NCI-H1105 (cell line): ENCODE results near the gene IFT43.
A peak's percentile ranks its signal among the peaks of the same experiment; 100 is the strongest.

Experiments
- DNase-seq: peaks from one replicate; lab custom pipeline; 2025; lab: John Stamatoyannopoulos, UW

Gene IFT43

DNA sequence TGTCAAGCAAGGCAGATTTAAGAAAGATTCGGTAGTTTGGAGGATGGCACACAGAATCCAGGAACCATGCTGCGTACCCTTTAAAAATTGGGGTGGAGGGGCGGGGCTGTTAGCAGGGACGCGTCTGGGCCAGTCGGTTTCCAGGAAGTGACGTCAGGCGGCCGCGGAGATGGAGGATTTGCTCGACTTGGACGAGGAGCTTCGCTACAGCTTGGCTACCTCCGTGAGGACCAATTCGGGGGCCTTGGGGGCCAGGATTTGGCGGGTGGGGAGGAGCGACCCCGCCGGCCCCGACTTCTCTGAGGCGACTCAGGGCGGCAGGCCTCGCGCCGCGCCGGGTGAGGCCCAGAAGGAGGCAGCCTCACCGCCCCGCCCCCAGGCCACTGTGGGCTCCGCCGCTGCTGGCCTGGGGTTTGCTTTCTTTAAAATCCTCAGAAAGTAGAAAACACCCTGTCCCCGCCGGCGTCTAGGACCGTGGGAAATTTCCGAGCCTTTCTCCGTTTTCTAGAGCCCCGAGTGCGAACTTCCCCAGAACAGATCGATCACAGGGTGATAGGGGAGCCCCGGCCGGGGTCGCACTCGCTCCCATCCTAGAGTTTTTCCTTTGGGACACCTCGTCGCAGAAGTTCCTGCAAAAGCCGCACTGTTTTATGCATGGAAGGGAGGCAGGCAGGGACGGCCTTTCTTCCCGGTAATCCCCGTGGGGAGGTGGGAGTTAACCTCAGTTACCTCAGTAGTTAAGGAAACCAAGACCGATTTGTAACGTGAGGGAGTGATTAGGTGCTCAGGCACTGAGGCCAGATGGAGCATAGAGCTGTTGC is at the start of gene IFT43:
TSS of gene IFT43 (plus strand) at position 146 of the 821 bp plus-strand sequence. CDS start at position 170, 24 bp downstream.
- DNase-seq = peak; percentile 85

DNA sequence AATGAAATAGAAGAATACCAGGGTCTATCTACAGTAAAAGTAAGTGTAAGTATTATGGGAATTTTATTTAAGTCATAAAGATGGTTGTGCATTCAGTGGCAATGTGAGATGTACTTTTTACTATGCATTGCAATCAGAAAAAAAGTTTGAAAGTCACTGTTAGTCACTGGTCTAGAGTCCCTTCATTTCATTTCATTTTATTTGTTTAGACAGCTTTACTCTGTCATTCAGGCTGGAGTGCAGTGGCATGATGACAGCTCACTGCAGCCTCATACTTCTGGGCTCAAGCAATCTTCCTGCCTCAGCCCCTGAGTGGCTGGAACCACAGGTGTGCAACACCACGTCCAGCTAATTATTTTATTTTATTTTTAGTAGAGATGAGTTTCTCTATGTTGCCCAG is 46.4 kb upstream of the IFT43 start:
- no peak for DNase-seq

DNA sequence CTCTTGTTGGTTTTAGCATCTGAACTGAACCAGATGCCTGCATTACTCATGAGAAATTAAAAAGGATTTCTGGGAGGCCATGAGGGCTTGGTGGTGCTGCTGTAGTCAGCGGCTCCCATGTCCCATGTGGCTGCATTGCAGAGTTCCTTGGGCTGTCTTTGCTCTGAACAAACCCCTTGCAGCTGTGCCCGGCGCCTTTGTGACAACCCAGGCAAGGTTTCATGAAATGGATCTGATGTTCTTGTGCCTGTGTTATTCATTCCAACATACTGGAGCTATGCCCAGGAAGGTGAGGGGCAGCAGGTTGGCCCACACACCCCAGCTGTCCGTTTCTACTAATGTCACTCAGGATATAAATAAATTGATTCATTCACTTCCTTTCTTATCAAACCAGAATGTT is 44.5 kb upstream of the IFT43 start:
- no peak for DNase-seq

DNA sequence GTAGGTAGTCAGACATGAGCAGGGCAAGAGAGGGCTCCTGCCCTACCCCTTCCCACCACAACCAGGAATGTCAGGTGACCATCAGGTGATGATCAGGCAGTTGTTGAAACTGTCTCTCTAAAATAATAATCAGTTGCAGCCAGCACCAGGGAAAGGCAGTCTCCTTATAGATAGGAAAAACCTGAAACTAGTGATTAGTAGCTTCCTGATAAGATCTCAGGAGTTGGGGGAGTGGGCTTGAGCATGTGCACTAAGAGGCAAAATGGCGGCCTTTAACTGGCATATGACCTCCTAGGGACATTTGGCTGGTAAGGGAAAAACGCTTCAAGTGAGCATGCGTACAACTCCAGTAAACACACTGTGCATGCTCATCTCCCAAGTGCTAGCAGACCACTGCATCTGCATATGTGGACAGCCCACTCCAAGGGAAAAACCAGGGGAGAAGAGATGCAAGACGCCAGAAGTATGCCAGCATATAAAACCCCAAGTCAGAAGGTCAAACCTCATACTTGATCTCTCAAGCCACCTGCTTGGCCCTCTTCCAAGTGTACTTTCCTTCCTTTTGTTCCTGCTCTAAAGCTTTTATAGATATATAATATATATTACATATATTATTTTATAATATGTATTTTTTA is 40.8 kb upstream of the IFT43 start:
- no peak for DNase-seq

DNA sequence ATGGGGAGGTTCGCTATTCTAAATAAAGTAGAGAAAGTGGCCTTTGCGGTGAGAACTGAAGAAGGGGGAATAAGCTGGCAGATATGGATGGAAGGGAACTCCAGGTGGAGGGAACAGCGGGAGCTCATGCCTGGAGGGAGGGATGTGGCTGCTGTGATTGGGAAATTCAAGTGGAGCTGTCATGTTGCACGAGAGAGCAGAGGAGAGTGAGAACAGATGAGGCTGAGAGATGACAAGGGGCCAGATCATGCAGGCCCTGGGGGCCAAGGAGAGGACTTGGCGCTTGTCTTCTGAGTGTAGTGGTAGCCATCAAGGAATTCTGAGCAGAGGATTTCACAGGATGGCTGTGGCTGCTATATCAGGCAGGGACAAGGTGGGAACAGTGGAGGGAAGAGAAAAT is 38.8 kb upstream of the IFT43 start:
- DNase-seq = no peak

DNA sequence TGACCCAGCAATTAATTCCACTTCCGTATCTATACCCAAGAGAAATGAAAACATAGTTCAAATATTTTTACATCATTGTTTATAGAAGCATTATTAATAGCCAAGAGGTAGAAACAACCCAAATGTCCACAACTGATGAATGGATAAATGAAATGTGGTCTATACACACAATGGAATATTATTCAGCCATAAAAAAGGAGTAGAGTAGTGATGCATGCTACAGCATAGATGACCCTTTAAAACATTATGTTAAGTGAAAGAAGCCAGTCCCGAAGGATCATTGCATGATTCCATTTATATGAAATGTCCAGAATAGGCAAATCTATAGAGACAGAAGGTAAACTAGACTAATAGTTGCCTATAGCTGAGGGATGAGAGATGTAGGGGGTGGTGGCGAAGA is 33.1 kb upstream of the IFT43 start:
- no peak for DNase-seq

GRCh38 chr14:75959031-75959430 is 26.5 kb upstream of the IFT43 start:
- DNase-seq = no peak

DNA sequence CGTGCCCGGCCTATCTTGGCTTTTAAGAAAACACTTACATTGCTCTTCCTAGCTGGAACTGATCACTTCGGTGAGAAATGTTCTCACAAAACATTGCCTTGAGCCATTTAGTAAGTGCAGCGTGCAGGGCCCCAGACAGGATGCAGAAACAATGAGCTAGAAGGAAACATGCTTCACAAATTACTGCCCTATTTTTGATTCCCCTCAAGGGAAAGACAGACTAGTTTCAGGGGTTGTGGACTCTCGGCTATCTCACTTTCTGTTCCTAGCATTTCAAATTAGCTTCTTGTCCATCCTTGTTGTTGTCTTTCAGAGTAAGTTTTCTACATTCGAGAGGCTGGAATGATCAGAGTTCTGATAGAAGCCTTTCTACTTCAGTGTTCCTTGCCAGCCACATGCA is 25.3 kb upstream of the IFT43 start:
- no peak for DNase-seq

DNA sequence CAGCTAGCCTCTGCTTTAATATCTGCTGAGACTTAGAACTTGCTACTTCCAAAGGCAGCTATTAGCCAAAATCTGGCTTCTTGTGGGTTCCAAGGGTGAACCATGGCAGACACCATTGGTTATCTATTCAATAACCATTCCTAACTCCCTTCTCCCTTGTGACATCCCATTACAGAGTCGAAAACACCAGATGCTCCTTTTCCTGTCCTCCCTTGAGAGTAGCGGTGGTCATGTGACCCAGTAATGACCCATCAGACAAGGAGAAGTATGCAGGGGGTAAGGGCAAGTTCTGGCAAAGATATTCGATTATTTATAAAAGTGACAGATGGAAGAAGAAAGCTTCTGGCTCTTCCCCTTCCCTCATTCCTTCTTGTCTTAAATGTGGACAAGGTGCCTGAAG is 23.9 kb upstream of the IFT43 start:
- no peak for DNase-seq

DNA sequence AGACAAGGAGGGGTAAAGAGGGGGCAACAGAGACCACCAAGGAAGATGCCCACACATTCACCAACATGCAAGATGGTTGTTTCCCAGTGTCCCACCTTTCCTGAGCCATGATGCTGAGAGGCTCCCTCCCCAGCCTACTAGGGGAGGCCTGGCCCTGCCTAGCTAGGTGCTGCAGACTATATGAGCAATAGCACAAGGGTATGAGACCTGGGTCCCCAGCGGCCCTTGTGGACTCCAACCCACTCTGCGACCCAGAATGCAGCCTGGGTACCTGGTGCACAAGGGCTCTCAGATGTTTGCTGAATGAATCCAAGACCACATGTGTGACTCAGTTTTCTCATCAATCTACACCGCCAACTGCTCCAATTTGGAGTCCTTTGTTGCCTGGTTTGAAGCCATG is 17.7 kb upstream of the IFT43 start:
- DNase-seq = no peak

- no peak for DNase-seq
Observed at GRCh38 chr14:75968456-75968855, 17.1 kb upstream of the IFT43 start.

DNA sequence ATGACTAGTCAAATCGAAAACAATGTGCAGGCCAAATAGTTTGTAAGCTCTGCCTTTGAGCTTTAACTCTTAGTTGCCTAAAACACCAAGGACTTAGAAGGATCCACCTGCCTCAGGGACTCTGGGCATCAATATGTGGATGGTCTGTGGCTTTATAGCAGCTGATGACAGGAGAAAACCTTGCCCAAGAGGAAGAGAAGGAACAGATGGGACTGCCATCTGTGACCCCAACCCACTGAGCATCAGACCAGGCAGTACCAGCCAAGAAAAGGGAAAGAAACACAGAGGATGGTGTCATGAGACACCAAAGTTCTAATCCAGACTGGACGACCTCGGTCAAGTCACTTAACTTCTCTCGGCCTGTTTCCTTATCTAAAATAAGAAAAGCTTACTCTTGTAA is 16.4 kb upstream of the IFT43 start:
- DNase-seq = no peak

- DNase-seq = no peak
Observed at GRCh38 chr14:75969891-75970290, 15.7 kb upstream of the IFT43 start.

- no peak for DNase-seq
Observed at GRCh38 chr14:75970989-75971388, 14.6 kb upstream of the IFT43 start.

GRCh38 chr14:75971509-75971908 is 14.1 kb upstream of the IFT43 start:
- no peak for DNase-seq

GRCh38 chr14:75972801-75973421 is 12.7 kb upstream of the IFT43 start:
- no peak for DNase-seq

GRCh38 chr14:75976826-75977581 is 8.6 kb upstream of the IFT43 start:
- no peak for DNase-seq

DNA sequence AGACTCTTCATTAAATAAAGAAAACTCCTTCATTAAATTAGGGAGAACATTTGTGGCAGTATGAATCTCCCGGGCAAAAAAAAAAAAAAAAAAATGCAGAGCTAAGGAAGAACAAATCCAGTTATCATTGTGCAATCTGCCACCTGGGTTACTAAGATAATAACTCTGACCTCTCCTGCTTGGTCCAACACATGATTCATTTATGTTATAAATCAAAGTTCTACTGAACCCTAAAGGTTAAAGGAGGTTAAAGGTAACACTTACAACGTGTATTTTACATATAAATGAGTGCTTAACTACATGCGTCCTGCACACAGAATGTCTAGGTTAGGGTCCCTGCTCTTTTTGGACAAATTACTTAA is 8.0 kb upstream of the IFT43 start:
- DNase-seq = no peak

- DNase-seq = no peak
Observed at GRCh38 chr14:75978249-75978731, 7.3 kb upstream of the IFT43 start.

DNA sequence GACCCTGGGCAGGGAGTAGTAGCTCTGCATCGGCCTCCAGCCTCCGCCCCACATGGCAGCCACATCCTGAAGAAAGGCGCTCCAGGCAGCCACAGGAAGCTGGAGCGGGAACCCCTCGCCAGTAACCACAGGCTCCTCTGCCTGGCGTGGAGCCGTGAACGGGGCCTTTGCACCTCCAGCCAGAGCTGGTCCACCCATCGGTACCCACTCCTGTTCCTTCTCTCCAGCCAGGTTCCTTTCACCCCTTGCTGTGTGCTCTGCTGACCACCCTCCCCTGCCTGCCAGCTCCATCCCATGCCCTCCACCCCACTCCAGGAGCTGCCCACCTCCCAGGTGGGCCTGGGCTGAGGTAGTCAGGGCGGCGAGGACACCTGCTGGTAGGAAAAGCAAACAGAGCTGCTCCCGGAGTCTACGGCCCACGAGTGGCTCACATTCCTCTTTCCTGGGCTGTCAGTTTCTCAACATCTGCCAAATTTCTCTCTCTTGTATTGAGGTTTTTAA is 6.4 kb upstream of the IFT43 start:
- DNase-seq = peak; percentile 6

DNA sequence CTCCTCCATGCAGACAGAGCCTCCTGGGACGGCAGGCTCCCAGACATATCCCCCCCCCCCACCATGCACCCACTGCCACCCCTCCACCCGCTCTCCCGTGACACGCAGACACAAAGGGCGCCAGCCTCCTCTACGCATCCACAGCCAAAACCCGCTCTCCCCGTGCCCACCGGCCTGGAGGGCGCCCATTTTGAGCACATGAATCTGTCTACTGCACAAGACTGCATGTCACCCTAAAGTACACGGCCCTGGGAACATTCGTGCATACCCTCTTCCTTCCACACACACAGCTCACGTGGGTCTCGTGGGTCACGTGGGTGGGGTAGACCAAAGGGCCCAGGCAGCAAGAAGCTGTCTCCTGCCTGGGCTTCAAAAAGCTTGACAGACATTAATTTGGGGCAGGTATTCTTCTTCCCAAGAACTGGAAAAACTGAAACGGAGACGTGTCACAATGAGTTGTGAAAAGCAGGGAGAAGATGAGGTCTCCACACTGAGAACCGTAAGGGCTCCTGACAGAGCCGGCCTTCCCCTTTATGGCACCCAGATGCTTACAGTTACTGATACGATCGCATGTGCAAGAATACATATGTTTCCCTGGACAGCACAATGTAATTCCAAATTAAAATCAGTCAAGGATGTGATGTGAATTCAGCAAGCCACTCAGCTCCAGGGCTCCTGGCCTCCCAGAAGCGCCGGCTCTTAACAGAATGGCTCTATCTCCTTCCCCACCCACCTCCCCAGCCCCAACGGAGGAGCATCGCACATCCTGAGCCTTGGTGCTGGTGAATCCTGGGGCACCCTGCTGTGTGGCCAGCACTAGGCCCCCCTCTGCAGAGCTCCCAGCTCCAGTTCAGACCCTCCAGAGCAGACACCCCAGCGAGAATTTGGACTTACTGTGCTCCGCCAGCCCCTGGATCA is 5.7 kb upstream of the IFT43 start:
- DNase-seq = no peak
